ENCODE results near the gene EZR. TPM values are rescaled to one million over a fixed set of nuclear protein-coding genes. Genes with fewer than 3 reads are reported as not detected.

Gene EZR
- 100 to 1,000 TPM; 172 to 755 (median 479) TPM for polyA plus RNA-seq
- long read RNA-seq, donor 1, transcript EZR-202 (14 exons, 3,096 nt), result minor isoform, 30 of 465 reads
- long read RNA-seq, donor 1, transcript EZR-201 (13 exons, 3,068 nt), result major isoform, 32 of 465 reads
- long read RNA-seq, donor 1, partial matches to known transcripts, result 379 of 465 reads
- long read RNA-seq, donor 1, other reads (novel, unspliced or antisense), result 24 of 465 reads
- long read RNA-seq, donor 2, transcript EZR-201 (13 exons, 3,068 nt), result major isoform, 16 of 96 reads
- long read RNA-seq, donor 2, transcript EZR-202 (14 exons, 3,096 nt), result minor isoform, 7 of 96 reads
- long read RNA-seq, donor 2, partial matches to known transcripts, result 73 of 96 reads
- long read RNA-seq, donor 2, other reads (novel, unspliced or antisense), result 0 of 96 reads
- long read RNA-seq, donor 3, transcript EZR-202 (14 exons, 3,096 nt), result minor isoform, 10 of 121 reads
- long read RNA-seq, donor 3, transcript EZR-201 (13 exons, 3,068 nt), result major isoform, 13 of 121 reads
- long read RNA-seq, donor 3, partial matches to known transcripts, result 98 of 121 reads
- long read RNA-seq, donor 3, other reads (novel, unspliced or antisense), result 0 of 121 reads
- long read RNA-seq, donor 4, result 0 reads
- long read RNA-seq, donor 5, transcript EZR-201 (13 exons, 3,068 nt), result minor isoform, 6 of 41 reads
- long read RNA-seq, donor 5, transcript EZR-202 (14 exons, 3,096 nt), result major isoform, 9 of 41 reads
- long read RNA-seq, donor 5, partial matches to known transcripts, result 26 of 41 reads
- long read RNA-seq, donor 5, other reads (novel, unspliced or antisense), result 0 of 41 reads
- long read RNA-seq, donor 6, transcript EZR-202 (14 exons, 3,096 nt), result minor isoform, 11 of 124 reads
- long read RNA-seq, donor 6, transcript EZR-201 (13 exons, 3,068 nt), result major isoform, 14 of 124 reads
- long read RNA-seq, donor 6, partial matches to known transcripts, result 93 of 124 reads
- long read RNA-seq, donor 6, other reads (novel, unspliced or antisense), result 6 of 124 reads
- long read RNA-seq, donor 7, transcript EZR-202 (14 exons, 3,096 nt), result major isoform, 25 of 144 reads
- long read RNA-seq, donor 7, transcript EZR-201 (13 exons, 3,068 nt), result minor isoform, 14 of 144 reads
- long read RNA-seq, donor 7, partial matches to known transcripts, result 105 of 144 reads
- long read RNA-seq, donor 7, other reads (novel, unspliced or antisense), result 0 of 144 reads
- long read RNA-seq, donor 8, partial matches to known transcripts, result 0 of 1 reads
- long read RNA-seq, donor 8, other reads (novel, unspliced or antisense), result 0 of 1 reads
- long read RNA-seq, donor 9, transcript EZR-202 (14 exons, 3,096 nt), result major isoform, 6 of 6 reads
- long read RNA-seq, donor 9, partial matches to known transcripts, result 0 of 6 reads
- long read RNA-seq, donor 9, other reads (novel, unspliced or antisense), result 0 of 6 reads
- long read RNA-seq, donor 10, transcript EZR-202 (14 exons, 3,096 nt), result major isoform, 18 of 258 reads
- long read RNA-seq, donor 10, transcript EZR-201 (13 exons, 3,068 nt), result minor isoform, 15 of 258 reads
- long read RNA-seq, donor 10, partial matches to known transcripts, result 225 of 258 reads
- long read RNA-seq, donor 10, other reads (novel, unspliced or antisense), result 0 of 258 reads

DNA sequence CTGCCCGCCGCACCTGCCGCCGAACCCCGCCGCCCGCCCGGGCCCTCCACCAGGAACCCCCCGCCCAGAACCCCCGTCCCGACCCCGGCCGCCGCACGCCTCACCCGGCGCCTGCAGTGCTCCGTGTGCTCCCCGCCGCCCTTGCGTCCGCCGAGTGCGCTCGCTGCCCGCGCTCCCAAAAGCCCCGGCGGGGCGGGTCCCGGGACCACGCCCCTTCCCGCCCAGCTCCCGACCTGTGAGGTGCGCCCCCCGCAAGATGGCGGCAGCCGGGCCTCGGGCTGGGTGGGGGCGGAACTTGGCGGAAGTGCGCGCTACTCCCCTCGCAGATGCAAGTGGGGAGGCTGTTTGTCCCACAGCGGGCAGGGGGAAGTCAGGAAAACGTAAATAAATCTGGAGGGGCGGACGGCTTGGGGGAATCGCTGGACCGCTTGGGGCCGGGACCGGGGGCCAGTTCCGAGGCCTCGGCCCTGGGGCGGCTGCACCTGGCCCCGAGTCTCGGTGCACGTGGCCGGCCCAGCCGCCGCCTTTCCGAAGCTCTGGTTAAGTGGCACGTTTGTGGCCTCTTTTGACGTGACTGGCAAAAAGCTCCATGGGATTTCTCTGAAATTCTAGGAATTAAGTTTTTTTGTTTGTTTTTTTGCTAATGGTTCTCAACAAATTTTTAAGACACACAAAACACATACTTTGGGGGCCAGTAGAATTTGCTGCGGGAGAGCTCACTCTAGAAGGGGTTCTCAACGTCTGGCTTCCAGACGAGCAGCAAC is at the start of gene EZR:
Gene EZR (minus strand): TSS at position 156 of the 764 bp plus-strand sequence. CDS start 1,275 bp downstream, outside the sequence.
- FAIRE-seq, result no peak

GRCh38 chr6:158868122-158868480 is 48.9 kb upstream of the EZR start:
- Histone ChIP-seq H3K27me3 (ENCODE audit: control insufficient read depth in 3 of 3, insufficient read depth in 3 of 3, low read length in 3 of 3) (no peaks in the 10 kb centered on the region), H3K4me1 (ENCODE audit: control insufficient read depth in 3 of 3, insufficient read depth in 2 of 3, low read depth in 1 of 3, low read length in 2 of 3) (peaks cover 0 to 16% (median 2%) of the 10 kb centered on the region in 3 donors), H3K36me3 (ENCODE audit: control insufficient read depth in 3 of 3, insufficient read depth in 2 of 3, low read depth in 1 of 3, low read length in 3 of 3) (no peaks in the 10 kb centered on the region), H3K27ac (ENCODE audit: low read depth in 1 of 3, low read length in 2 of 3) (peak overlapping the region; percentile 79 to 98 (median 86)), H3K4me3 (ENCODE audit: low read depth in 1 of 3, low read length in 3 of 3) (no peak overlapping the region), H3K9me3 (ENCODE audit: control insufficient read depth in 2 of 2, insufficient read depth in 1 of 2, low read depth in 1 of 2, low read length in 1 of 2) (peaks cover 0 to 8% of the 10 kb centered on the region in 2 donors)
- FAIRE-seq (no peak), DNase-seq (no peak)
- WGBS, 3 donors, result 80 to 96% (median 88%) methylated on average over 6 of the region's 6 CpGs

More for the DNA sequence above, at the start of gene EZR:
- Histone ChIP-seq H3K27ac (ENCODE audit: low read depth in 1 of 3, low read length in 2 of 3) (peak within 1 kb of the TSS; percentile 97 to 98 (median 98)), H3K27me3 (ENCODE audit: control insufficient read depth in 3 of 3, insufficient read depth in 3 of 3, low read length in 3 of 3) (no peaks in the 10 kb centered on the region), H3K9me3 (ENCODE audit: control insufficient read depth in 2 of 2, insufficient read depth in 1 of 2, low read depth in 1 of 2, low read length in 1 of 2) (peaks cover 0 to 3% of the 10 kb centered on the region in 2 donors), H3K4me1 (ENCODE audit: control insufficient read depth in 3 of 3, insufficient read depth in 2 of 3, low read depth in 1 of 3, low read length in 2 of 3) (peaks cover 0 to 10% (median 0%) of the 10 kb centered on the region in 3 donors), H3K36me3 (ENCODE audit: control insufficient read depth in 3 of 3, insufficient read depth in 2 of 3, low read depth in 1 of 3, low read length in 3 of 3) (peaks cover 0 to 19% (median 3%) of the 10 kb centered on the region in 3 donors), H3K4me3 (ENCODE audit: low read depth in 1 of 3, low read length in 3 of 3) (peak within 1 kb of the TSS; percentile 63 to 95 (median 87))
- DNase-seq, result peak; percentile 82 to 93
- WGBS, 3 donors, result 9 to 18% (median 12%) methylated on average over 42 to 67 of the region's 67 CpGs

- no peaks in the 10 kb centered on the region for H3K27me3 ChIP-seq (ENCODE audit: control insufficient read depth in 3 of 3, insufficient read depth in 3 of 3, low read length in 3 of 3)
- no peak overlapping the region for H3K4me3 ChIP-seq (ENCODE audit: low read depth in 1 of 3, low read length in 3 of 3)
- H3K9me3 ChIP-seq (ENCODE audit: control insufficient read depth in 2 of 2, insufficient read depth in 1 of 2, low read depth in 1 of 2, low read length in 1 of 2), result peaks cover 0 to 8% of the 10 kb centered on the region in 2 donors
- DNase-seq (peak; percentile 62 to 80), FAIRE-seq (no peak)
- no peaks in the 10 kb centered on the region for H3K36me3 ChIP-seq (ENCODE audit: control insufficient read depth in 3 of 3, insufficient read depth in 2 of 3, low read depth in 1 of 3, low read length in 3 of 3)
- peak overlapping the region; percentile 79 to 98 (median 86) for H3K27ac ChIP-seq (ENCODE audit: low read depth in 1 of 3, low read length in 2 of 3)
- H3K4me1 ChIP-seq (ENCODE audit: control insufficient read depth in 3 of 3, insufficient read depth in 2 of 3, low read depth in 1 of 3, low read length in 2 of 3), result peaks cover 0 to 16% (median 2%) of the 10 kb centered on the region in 3 donors
- 82% methylated on average over 10 of the region's 10 CpGs for WGBS, 3 donors
Measured at GRCh38 chr6:158867381-158868121, 48.4 kb upstream of the EZR start.

- Histone ChIP-seq H3K36me3 (ENCODE audit: control insufficient read depth in 3 of 3, insufficient read depth in 2 of 3, low read depth in 1 of 3, low read length in 3 of 3) (no peaks in the 10 kb centered on the region), H3K27me3 (ENCODE audit: control insufficient read depth in 3 of 3, insufficient read depth in 3 of 3, low read length in 3 of 3) (no peaks in the 10 kb centered on the region), H3K4me3 (ENCODE audit: low read depth in 1 of 3, low read length in 3 of 3) (no peak overlapping the region), H3K27ac (ENCODE audit: low read depth in 1 of 3, low read length in 2 of 3) (no peak overlapping the region), H3K4me1 (ENCODE audit: control insufficient read depth in 3 of 3, insufficient read depth in 2 of 3, low read depth in 1 of 3, low read length in 2 of 3) (peaks cover 0 to 16% (median 2%) of the 10 kb centered on the region in 3 donors), H3K9me3 (ENCODE audit: control insufficient read depth in 2 of 2, insufficient read depth in 1 of 2, low read depth in 1 of 2, low read length in 1 of 2) (peaks cover 0 to 8% of the 10 kb centered on the region in 2 donors)
- 64 to 78% (median 75%) methylated on average over 2 of the region's 2 CpGs for WGBS, 3 donors
- FAIRE-seq (no peak), DNase-seq (no peak)
Measured at GRCh38 chr6:158865769-158866168, 46.6 kb upstream of the EZR start.

DNA sequence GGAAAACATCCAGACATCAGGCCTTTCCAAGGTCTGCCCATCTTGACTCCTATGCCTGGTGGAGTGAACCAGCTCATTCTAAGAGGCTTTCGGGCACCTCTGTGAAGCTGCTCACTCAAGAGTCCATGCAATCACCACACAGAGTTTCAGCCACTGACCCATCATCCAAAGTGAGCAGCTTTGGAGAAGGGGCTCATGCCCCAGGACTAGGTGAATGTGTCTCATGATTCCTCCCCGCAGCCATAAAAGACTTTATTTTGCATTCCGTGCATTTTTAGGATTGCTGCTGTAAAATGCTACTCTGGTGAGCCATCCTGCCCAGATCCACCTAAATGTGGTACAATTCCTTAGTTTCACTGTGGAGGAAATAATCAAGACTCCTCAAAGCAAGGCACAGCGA is 44.5 kb upstream of the EZR start:
- DNase-seq (no peak), FAIRE-seq (no peak)

GRCh38 chr6:158861686-158862381 is 42.7 kb upstream of the EZR start:
- DNase-seq, result peak in 1 of 2 donors; percentile 89
- no peaks in the 10 kb centered on the region for H3K9me3 ChIP-seq (ENCODE audit: control insufficient read depth in 2 of 2, insufficient read depth in 1 of 2, low read depth in 1 of 2, low read length in 1 of 2)
- H3K36me3 ChIP-seq (ENCODE audit: control insufficient read depth in 3 of 3, insufficient read depth in 2 of 3, low read depth in 1 of 3, low read length in 3 of 3), result no peaks in the 10 kb centered on the region
- peak overlapping the region in 2 of 3 donors; percentile 30 to 54 for H3K27ac ChIP-seq (ENCODE audit: low read depth in 1 of 3, low read length in 2 of 3)
- H3K27me3 ChIP-seq (ENCODE audit: control insufficient read depth in 3 of 3, insufficient read depth in 3 of 3, low read length in 3 of 3), result no peaks in the 10 kb centered on the region
- H3K4me3 ChIP-seq (ENCODE audit: low read depth in 1 of 3, low read length in 3 of 3), result no peak overlapping the region
- peak; percentile 39 for FAIRE-seq
- no peaks in the 10 kb centered on the region for H3K4me1 ChIP-seq (ENCODE audit: control insufficient read depth in 3 of 3, insufficient read depth in 2 of 3, low read depth in 1 of 3, low read length in 2 of 3)
- WGBS, 3 donors, result 68 to 80% (median 70%) methylated on average over 4 of the region's 4 CpGs

More for the DNA sequence above, 44.5 kb upstream of the EZR start:
- H3K4me1 ChIP-seq (ENCODE audit: control insufficient read depth in 3 of 3, insufficient read depth in 2 of 3, low read depth in 1 of 3, low read length in 2 of 3), result peaks cover 0 to 6% (median 2%) of the 10 kb centered on the region in 3 donors
- no peak overlapping the region for H3K27ac ChIP-seq (ENCODE audit: low read depth in 1 of 3, low read length in 2 of 3)
- H3K9me3 ChIP-seq (ENCODE audit: control insufficient read depth in 2 of 2, insufficient read depth in 1 of 2, low read depth in 1 of 2, low read length in 1 of 2), result peaks cover 0 to 8% of the 10 kb centered on the region in 2 donors
- no peak overlapping the region for H3K4me3 ChIP-seq (ENCODE audit: low read depth in 1 of 3, low read length in 3 of 3)
- no peaks in the 10 kb centered on the region for H3K36me3 ChIP-seq (ENCODE audit: control insufficient read depth in 3 of 3, insufficient read depth in 2 of 3, low read depth in 1 of 3, low read length in 3 of 3)
- H3K27me3 ChIP-seq (ENCODE audit: control insufficient read depth in 3 of 3, insufficient read depth in 3 of 3, low read length in 3 of 3), result no peaks in the 10 kb centered on the region
- 90 to 99% (median 94%) methylated on average over 4 of the region's 4 CpGs for WGBS, 3 donors
